CD4-positive, alpha-beta T cell (primary cell): ENCODE results near the gene RNU7-1. TPM values are rescaled to one million over a fixed set of nuclear protein-coding genes. Genes with fewer than 3 reads are reported as not detected.

Experiments used
- ATAC-seq: fragments of 200-7000 bp; cut with Tn5 transposase; one replicate; pipeline ENCODE4 v1.10.0; 2022; ENCODE audit warnings: mild to moderate bottlenecking; ENCODE audit not compliant: poor library complexity
- CTCF ChIA-PET: fragments of 350-600 bp; sonication (Branson Sonifier 250); formaldehyde crosslinking; loops from one replicate; lab custom pipeline; 2021; ENCODE audit warnings: antibody characterized with exemption, inconsistent platforms; lab: Charles Lee
- POLR2A ChIA-PET: fragments of 350-600 bp; sonication (Branson Sonifier 250); formaldehyde crosslinking; loops from one replicate; lab custom pipeline; 2021; ENCODE audit warnings: antibody characterized with exemption, inconsistent platforms; lab: Charles Lee
- DNase-seq, 14 experiments: peaks; one replicate each; pipeline ENCODE4 v3.0.0-alpha.2; 2013 to 2020; ENCODE audit warnings: mixed read lengths in 2 of 14
- H3K27ac ChIP-seq, 2 donors: one replicate each; pipeline versions ENCODE4 v1.5.1 to v1.7.0; 2013; ENCODE audit warnings: low read length in 2 of 2, low read depth in 1 of 2, mild to moderate bottlenecking in 1 of 2
- H3K27me3 ChIP-seq, 2 experiments: 1 replicate in 1 of 2; 2 replicates in 1 of 2; pipeline versions ENCODE4 v1.6.1 to v1.7.0; 2013; ENCODE audit warnings: low read length in 2 of 2, control low read depth in 1 of 2, mild to moderate bottlenecking in 1 of 2, moderate library complexity in 1 of 2; ENCODE audit not compliant: insufficient read depth in 2 of 2, control insufficient read depth in 1 of 2
- H3K36me3 ChIP-seq: one replicate; pipeline ENCODE4 v1.6.1; 2013; ENCODE audit warnings: low read length, control low read depth; ENCODE audit not compliant: insufficient read depth
- H3K4me1 ChIP-seq: one replicate; pipeline ENCODE4 v1.6.1; 2013; ENCODE audit warnings: low read length, control low read depth; ENCODE audit not compliant: insufficient read depth
- H3K4me3 ChIP-seq: one replicate; pipeline ENCODE4 v1.5.1; 2013; ENCODE audit warnings: mild to moderate bottlenecking, low read length, moderate library complexity
- H3K9me3 ChIP-seq, 2 experiments: 1 replicate in 1 of 2; 2 replicates in 1 of 2; pipeline versions ENCODE4 v1.6.1 to v1.7.0; 2013; ENCODE audit warnings: low read length in 2 of 2, mild to moderate bottlenecking in 2 of 2, control low read depth in 1 of 2, moderate library complexity in 1 of 2; ENCODE audit not compliant: control insufficient read depth in 1 of 2, insufficient read depth in 1 of 2
- H3K27ac Mint-ChIP-seq: one replicate; pipeline ENCODE4 v1.8.0; 2020; ENCODE audit warnings: mixed read lengths
- H3K27me3 Mint-ChIP-seq: one replicate; pipeline ENCODE4 v1.8.0; 2021; ENCODE audit warnings: mixed read lengths
- H3K36me3 Mint-ChIP-seq: one replicate; pipeline ENCODE4 v1.8.0; 2021; ENCODE audit warnings: low read depth, mixed read lengths
- H3K4me1 Mint-ChIP-seq: one replicate; pipeline ENCODE4 v1.8.0; 2021; ENCODE audit warnings: low read depth, mixed read lengths
- H3K4me3 Mint-ChIP-seq: one replicate; pipeline ENCODE4 v1.8.0; 2020; ENCODE audit warnings: mild to moderate bottlenecking, mixed read lengths
- H3K9me3 Mint-ChIP-seq: one replicate; pipeline ENCODE4 v1.8.0; 2020; ENCODE audit warnings: mixed read lengths
- CTCF ChIP-seq: fragments of 200-600 bp; IDR thresholded peaks from one replicate; pipeline ENCODE4 v1.8.0; 2022; ENCODE audit warnings: antibody characterized with exemption, mild to moderate bottlenecking
- intact Hi-C, 2 experiments: fragments of 100-400 bp; cut with DNase I in 1 of 2; cut with micrococcal nuclease in 1 of 2; formaldehyde crosslinking; loops; one replicate each; pipeline versions ENCODE4 v1.15.1 to v1.9.0; 2023 to 2025; cut with DNase I, micrococcal nuclease
- total RNA-seq, 174 experiments: library from RNA in 2 of 174; stranded (reverse) in 2 of 174; gene quantifications; one replicate each; pipeline ENCODE4 v1.2.3 and lab custom pipeline; 2021 to 2026

RNU7-1 gene
- total RNA-seq, 2 experiments from 2014 or later, result not detected

GRCh38 chr12:6977653-6978052 lies 34.0 kb downstream of the RNU7-1 start:
- Mint-ChIP-seq H3K9me3 (no peaks in the 10 kb centered on the region), H3K4me1 (peaks cover 5% of the 10 kb centered on the region), H3K27me3 (no peaks in the 10 kb centered on the region), H3K4me3 (no peak overlapping the region), H3K27ac (no peak overlapping the region), H3K36me3 (peaks cover 86% of the 10 kb centered on the region)
- Histone ChIP-seq H3K36me3 (peaks cover 94% of the 10 kb centered on the region), H3K27ac (no peak overlapping the region), H3K4me1 (peaks cover 4% of the 10 kb centered on the region), H3K4me3 (no peak overlapping the region), H3K9me3 (no peaks in the 10 kb centered on the region), H3K27me3 (no peaks in the 10 kb centered on the region)
- ChIA-PET CTCF (interaction anchor here (1.3 to 1.9 kb wide), 2 partner anchors 33 to 105 kb away, joined by 3 to 5 read pairs; no protein-coding TSS in a partner anchor), POLR2A (interaction anchor here (0.7 kb wide), 1 partner anchor 40 kb away, joined by 4 read pairs; no protein-coding TSS in a partner anchor)
- DNase-seq (no peak), ATAC-seq (no peak)
- no peak for TF ChIP-seq CTCF
- intact Hi-C loops, result loop anchor here in 1 of 2 experiments (2.0 to 5.0 kb wide), 2 partner anchors 39 to 115 kb away; partner anchors contain the start of gene C1R

DNA sequence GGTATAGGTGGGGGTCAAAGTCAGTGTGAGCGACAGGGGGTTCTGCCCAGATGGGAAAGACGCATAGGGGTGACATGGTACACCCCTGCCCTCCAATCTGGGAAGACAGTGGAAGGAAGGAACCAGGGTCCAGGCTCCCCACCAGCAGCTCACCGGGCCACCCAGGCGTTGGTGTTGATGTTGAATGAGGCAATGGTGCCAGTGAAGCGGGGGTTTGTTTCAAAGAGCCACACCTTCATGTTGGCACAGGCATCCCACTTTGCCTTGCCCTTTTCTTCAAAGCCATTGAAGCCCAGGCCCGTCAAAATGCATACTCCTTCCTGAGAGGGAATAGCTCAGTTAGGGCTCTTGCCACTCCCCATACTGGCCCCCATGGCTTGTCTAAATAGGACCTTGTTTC lies 34.6 kb downstream of the RNU7-1 start:
- Mint-ChIP-seq H3K9me3 (no peaks in the 10 kb centered on the region), H3K36me3 (peaks cover 90% of the 10 kb centered on the region), H3K27ac (no peak overlapping the region), H3K4me1 (peaks cover 5% of the 10 kb centered on the region), H3K27me3 (no peaks in the 10 kb centered on the region), H3K4me3 (no peak overlapping the region)
- H3K36me3 ChIP-seq, result peaks cover 94% of the 10 kb centered on the region
- H3K4me3 ChIP-seq, result no peak overlapping the region
- H3K4me1 ChIP-seq, result no peaks in the 10 kb centered on the region
- ATAC-seq (no peak), DNase-seq (no peak)
- POLR2A ChIA-PET, result interaction anchor here (0.7 kb wide), 1 partner anchor 41 kb away, joined by 4 read pairs; no protein-coding TSS in a partner anchor
- H3K27me3 ChIP-seq, result no peaks in the 10 kb centered on the region
- TF ChIP-seq CTCF, result no peak
- intact Hi-C loops, result loop anchor here in 1 of 2 experiments (2.0 to 5.0 kb wide), 2 partner anchors 39 to 114 kb away; partner anchors contain the start of gene C1R
- H3K9me3 ChIP-seq, result no peaks in the 10 kb centered on the region
- CTCF ChIA-PET, result interaction anchor here (1.3 to 1.9 kb wide), 2 partner anchors 34 to 106 kb away, joined by 3 to 5 read pairs; no protein-coding TSS in a partner anchor
- H3K27ac ChIP-seq, result no peak overlapping the region

- H3K4me1 ChIP-seq, result no peaks in the 10 kb centered on the region
- no peaks in the 10 kb centered on the region for H3K9me3 Mint-ChIP-seq
- H3K27me3 Mint-ChIP-seq, result no peaks in the 10 kb centered on the region
- H3K36me3 Mint-ChIP-seq, result peaks cover 95% of the 10 kb centered on the region
- H3K27me3 ChIP-seq, result no peaks in the 10 kb centered on the region
- no peak overlapping the region for H3K27ac Mint-ChIP-seq
- DNase-seq, result no peak
- intact Hi-C loops, result loop anchor here in 1 of 2 experiments (2.0 to 5.0 kb wide), 2 partner anchors 38 to 114 kb away; partner anchors contain the start of gene C1R
- ATAC-seq, result no peak
- no peak overlapping the region for H3K27ac ChIP-seq
- POLR2A ChIA-PET, result no interaction called here
- no peak overlapping the region for H3K4me3 ChIP-seq
- no peaks in the 10 kb centered on the region for H3K9me3 ChIP-seq
- peaks cover 98% of the 10 kb centered on the region for H3K36me3 ChIP-seq
- no peak overlapping the region for H3K4me3 Mint-ChIP-seq
- CTCF ChIA-PET, result interaction anchor here (1.9 kb wide), 1 partner anchor 106 kb away, joined by 5 read pairs; no protein-coding TSS in a partner anchor
- TF ChIP-seq CTCF, result no peak
- peaks cover 5% of the 10 kb centered on the region for H3K4me1 Mint-ChIP-seq
Observed at GRCh38 chr12:6978611-6979011, 35.0 kb downstream of the RNU7-1 start.
